Endodermal cell (in vitro differentiated cells): ENCODE results near the gene FBRSL1. TPM values are rescaled to one million over a fixed set of nuclear protein-coding genes. Genes with fewer than 3 reads are reported as not detected.

Experiments used
- DNase-seq: peaks from one replicate; pipeline ENCODE4 v3.0.0-alpha.2; 2017
- H3K27ac ChIP-seq: 2 replicates; pipeline ENCODE4 v1.5.1; 2013; ENCODE audit warnings: mild to moderate bottlenecking, low read depth, low read length, moderate library complexity
- H3K27me3 ChIP-seq: 2 replicates; pipeline ENCODE4 v1.6.1; 2013; ENCODE audit warnings: mild to moderate bottlenecking, low read length, moderate library complexity; ENCODE audit not compliant: insufficient read depth, control insufficient read depth, poor library complexity, severe bottlenecking
- H3K36me3 ChIP-seq: 2 replicates; pipeline ENCODE4 v1.7.0; 2013; ENCODE audit warnings: mild to moderate bottlenecking, low read length, moderate library complexity; ENCODE audit not compliant: control insufficient read depth, insufficient read depth
- H3K4me1 ChIP-seq: one replicate; pipeline ENCODE4 v1.7.0; 2013; ENCODE audit warnings: low read length; ENCODE audit not compliant: control insufficient read depth, insufficient read depth
- H3K4me3 ChIP-seq: 2 replicates; pipeline ENCODE4 v1.5.1; 2013; ENCODE audit warnings: mild to moderate bottlenecking, low read length, moderate library complexity
- H3K9ac ChIP-seq: 2 replicates; pipeline ENCODE4 v1.6.1; 2013; ENCODE audit warnings: mild to moderate bottlenecking, low read length, moderate library complexity; ENCODE audit not compliant: poor library complexity, severe bottlenecking; ENCODE audit errors: extremely low read depth
- H3K9me3 ChIP-seq: 2 replicates; pipeline ENCODE4 v1.6.1; 2013; ENCODE audit warnings: mild to moderate bottlenecking, low read length, moderate library complexity; ENCODE audit not compliant: control insufficient read depth
- H3K27ac Mint-ChIP-seq: 2 replicates; pipeline ENCODE4 v1.8.0; 2020; ENCODE audit warnings: mixed read lengths
- H3K27me3 Mint-ChIP-seq: 2 replicates; pipeline ENCODE4 v1.8.0; 2021; ENCODE audit warnings: mild to moderate bottlenecking, mixed read lengths; ENCODE audit not compliant: insufficient read depth
- H3K36me3 Mint-ChIP-seq: 2 replicates; pipeline ENCODE4 v1.8.0; 2020; ENCODE audit warnings: low read depth, mixed read lengths
- H3K4me1 Mint-ChIP-seq: 2 replicates; pipeline ENCODE4 v1.8.0; 2020; ENCODE audit warnings: mixed read lengths
- H3K4me3 Mint-ChIP-seq: 2 replicates; pipeline ENCODE4 v1.8.0; 2020; ENCODE audit warnings: mild to moderate bottlenecking, moderate library complexity, mixed read lengths
- H3K9me3 Mint-ChIP-seq: 2 replicates; pipeline ENCODE4 v1.8.0; 2020; ENCODE audit warnings: mild to moderate bottlenecking, mixed read lengths
- CTCF ChIP-seq: fragments of 200-600 bp; sonication (generic); conservative IDR thresholded peaks from 2 replicates; pipeline ENCODE4 v1.5.0; 2021; ENCODE audit warnings: antibody characterized with exemption, mild to moderate bottlenecking
- WGBS, 2 experiments: methylation state at CpG; one replicate each; pipeline versions ENCODE4 v1.1.5 to v1.1.7; 2013; ENCODE audit warnings: missing lambda C conversion rate in 2 of 2, mixed read lengths in 1 of 2; ENCODE audit not compliant: insufficient coverage in 1 of 2, insufficient read length in 1 of 2; 5-methylcytosine and 5-hydroxymethylcytosine counted together
- total RNA-seq, 2 donors: library from RNA; stranded (reverse); fragmentation: NEBNext Ultra II Directional in 1 of 2; extraction: Animal tissue kit (Norgen Biotek cat#: 25700) in 1 of 2; gene quantifications; 2 replicates in 1 of 2; 3 replicates in 1 of 2; pipeline ENCODE4 v1.2.1, GENCODE V29; 2021

The FBRSL1 gene
- total RNA-seq, 2 donors from 2014 or later = 74.9 to 92.3 TPM

GRCh38 chr12:132445884-132446632 is 43.9 kb upstream of the FBRSL1 start:
- H3K9me3 Mint-ChIP-seq = peaks cover 11% of the 10 kb centered on the region
- 79 to 81% methylated on average over 31 to 39 of the region's 39 CpGs for WGBS, 2 experiments
- H3K27me3 Mint-ChIP-seq = peaks cover 60% of the 10 kb centered on the region
- H3K36me3 Mint-ChIP-seq = no peaks in the 10 kb centered on the region
- Histone ChIP-seq H3K27me3 (no peaks in the 10 kb centered on the region), H3K4me1 (no peaks in the 10 kb centered on the region), H3K9ac (no peak overlapping the region), H3K36me3 (no peaks in the 10 kb centered on the region), H3K27ac (peak overlapping the region; percentile 32), H3K9me3 (peaks cover 8% of the 10 kb centered on the region), H3K4me3 (no peak overlapping the region)
- peak overlapping the region; percentile 52 for H3K4me3 Mint-ChIP-seq
- peak; percentile 87 for DNase-seq
- no peak for TF ChIP-seq CTCF
- H3K27ac Mint-ChIP-seq = peak overlapping the region; percentile 85
- H3K4me1 Mint-ChIP-seq = peaks cover 10% of the 10 kb centered on the region

- peaks cover 57% of the 10 kb centered on the region for H3K27me3 Mint-ChIP-seq
- no peak overlapping the region for H3K9ac ChIP-seq
- H3K4me3 Mint-ChIP-seq = no peak overlapping the region
- H3K9me3 ChIP-seq = peaks cover 8% of the 10 kb centered on the region
- H3K4me1 ChIP-seq = no peaks in the 10 kb centered on the region
- H3K36me3 ChIP-seq = no peaks in the 10 kb centered on the region
- no peak for TF ChIP-seq CTCF
- peaks cover 11% of the 10 kb centered on the region for H3K9me3 Mint-ChIP-seq
- no peaks in the 10 kb centered on the region for H3K36me3 Mint-ChIP-seq
- H3K27ac ChIP-seq = no peak overlapping the region
- no peaks in the 10 kb centered on the region for H3K27me3 ChIP-seq
- H3K4me3 ChIP-seq = no peak overlapping the region
- no peak overlapping the region for H3K27ac Mint-ChIP-seq
- peaks cover 6% of the 10 kb centered on the region for H3K4me1 Mint-ChIP-seq
- WGBS, 2 experiments = 84 to 85% methylated on average over 10 to 13 of the region's 13 CpGs
- peak; percentile 73 for DNase-seq
Observed at GRCh38 chr12:132446633-132447326, 43.2 kb upstream of the FBRSL1 start.

GRCh38 chr12:132447327-132447720 is 42.6 kb upstream of the FBRSL1 start:
- Histone ChIP-seq H3K9me3 (peaks cover 8% of the 10 kb centered on the region), H3K9ac (no peak overlapping the region), H3K27me3 (no peaks in the 10 kb centered on the region), H3K4me1 (no peaks in the 10 kb centered on the region), H3K27ac (no peak overlapping the region), H3K4me3 (no peak overlapping the region), H3K36me3 (no peaks in the 10 kb centered on the region)
- Mint-ChIP-seq H3K27me3 (peaks cover 57% of the 10 kb centered on the region), H3K4me1 (peaks cover 6% of the 10 kb centered on the region), H3K27ac (no peak overlapping the region), H3K4me3 (no peak overlapping the region), H3K9me3 (peaks cover 11% of the 10 kb centered on the region), H3K36me3 (no peaks in the 10 kb centered on the region)
- no peak for DNase-seq
- 76 to 92% methylated on average over 12 to 14 of the region's 14 CpGs for WGBS, 2 experiments
- no peak for TF ChIP-seq CTCF
